ENCODE measurements around the gene APOL2.
A peak's percentile ranks its signal among the peaks of the same experiment; 100 is the strongest.
"Not testable (repeated sequence)": the region's sequence is repeated elsewhere in the genome, so short reads cannot be mapped to it uniquely, and the experiment has no call there.

Gene APOL2

DNA sequence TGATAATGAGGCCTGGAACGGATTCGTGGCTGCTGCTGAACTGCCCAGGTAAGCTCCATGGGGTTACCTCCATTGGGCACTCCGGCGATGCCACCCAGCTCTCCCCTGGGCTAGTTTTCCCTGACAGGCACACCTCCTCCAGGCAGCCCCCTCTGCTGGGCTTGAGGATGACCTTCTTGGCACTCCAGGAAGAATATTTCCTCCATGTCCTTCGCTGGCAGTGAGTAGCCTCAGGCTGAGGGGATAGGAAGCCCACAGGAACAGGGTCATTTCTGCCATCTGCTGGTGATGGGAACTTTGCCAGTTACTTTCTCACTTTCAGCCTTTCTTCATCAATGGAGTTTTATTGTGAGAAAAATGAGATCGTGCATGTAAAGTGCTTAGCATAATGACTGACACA lies 22.3 kb upstream of the APOL2 start:
- not testable (repeated sequence) for DNase-seq

GRCh38 chr22:36259615-36260300 lies 20.4 kb upstream of the APOL2 start:
- no peak for DNase-seq

GRCh38 chr22:36258701-36259614 lies 19.6 kb upstream of the APOL2 start:
- no peak for DNase-seq

GRCh38 chr22:36257948-36258670 lies 18.8 kb upstream of the APOL2 start:
- DNase-seq = no peak

DNA sequence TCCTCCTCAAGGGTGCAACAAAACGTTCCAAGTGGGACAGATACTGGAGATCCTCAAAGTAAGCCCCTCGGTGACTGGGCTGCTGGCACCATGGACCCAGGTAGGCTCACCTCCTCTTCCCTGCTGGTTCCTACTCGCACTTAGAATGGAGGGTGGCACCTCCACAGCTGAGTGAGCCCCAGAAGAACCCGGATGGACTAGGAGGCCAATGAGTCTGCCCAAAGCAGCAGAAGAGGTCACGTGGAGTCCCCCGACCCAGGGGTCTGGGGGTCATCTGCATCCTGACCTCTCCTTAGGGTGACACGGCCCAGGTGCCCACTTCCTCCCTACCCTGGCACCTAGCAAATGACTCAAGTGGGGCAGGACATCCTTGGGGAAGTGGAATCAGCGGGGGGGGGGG lies 18.0 kb upstream of the APOL2 start:
- no peak for DNase-seq

DNA sequence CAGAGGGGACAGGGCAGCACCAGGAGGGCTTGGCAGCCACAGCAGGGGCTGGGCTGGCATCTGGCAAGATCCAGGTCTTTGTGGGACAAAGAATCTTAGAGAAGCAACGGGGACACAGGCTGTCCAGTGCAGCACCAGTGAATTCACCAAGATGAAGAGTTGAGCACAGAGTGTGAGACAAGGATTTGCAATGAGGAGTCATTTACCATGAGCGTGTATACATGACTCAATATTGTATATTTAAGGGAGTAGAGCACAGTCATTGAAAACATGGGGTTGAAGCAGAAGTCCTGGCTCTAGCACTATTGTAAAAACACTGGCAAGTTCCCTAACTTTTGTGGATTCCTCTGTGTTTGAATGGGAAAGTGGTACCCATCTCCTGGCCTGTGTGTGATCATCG lies 17.2 kb upstream of the APOL2 start:
- DNase-seq = no peak

- not testable (repeated sequence) for DNase-seq
These were observed 16.2 kb upstream of the APOL2 start for GRCh38 chr22:36255572-36255971.

GRCh38 chr22:36253523-36254490 lies 14.5 kb upstream of the APOL2 start:
- peak; percentile 62 for DNase-seq

DNA sequence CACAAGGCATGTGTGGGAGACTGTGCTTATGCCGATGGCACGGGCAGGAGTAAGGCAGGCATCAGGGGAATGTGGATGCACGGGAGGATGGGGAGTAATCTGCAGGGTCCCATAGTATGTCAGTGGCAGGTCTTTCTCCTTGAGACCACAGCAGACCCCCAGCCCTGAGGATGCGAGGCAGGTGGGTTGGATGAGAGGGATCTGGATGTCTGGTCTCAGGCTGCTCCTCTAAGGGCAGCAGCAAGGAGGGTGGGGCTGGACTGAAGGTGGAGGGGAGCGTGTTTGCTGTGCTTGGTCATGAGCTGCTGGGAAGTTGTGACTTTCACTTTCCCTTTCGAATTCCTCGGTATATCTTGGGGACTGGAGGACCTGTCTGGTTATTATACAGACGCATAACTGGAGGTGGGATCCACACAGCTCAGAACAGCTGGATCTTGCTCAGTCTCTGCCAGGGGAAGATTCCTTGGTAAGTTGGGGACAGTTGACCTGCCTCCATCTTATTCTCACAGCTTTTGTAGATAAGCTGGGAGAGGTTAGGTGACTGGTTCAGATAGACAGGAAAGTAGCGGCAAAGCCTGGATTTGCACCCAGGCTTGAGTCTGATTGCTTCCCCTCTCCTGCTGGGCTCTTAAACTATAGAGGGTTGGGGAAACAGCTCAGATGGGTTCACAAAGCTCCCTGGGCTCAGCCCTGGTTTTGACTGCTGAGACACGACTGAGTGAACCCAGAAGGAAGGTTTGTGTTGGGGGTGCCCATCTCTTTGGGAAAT lies 13.6 kb upstream of the APOL2 start, which contains the start of gene APOL1:
Gene APOL1 (plus strand): TSS at position 380 of the 769 bp plus-strand sequence. CDS start 1,823 bp downstream, outside the sequence.
- peak; percentile 62 for DNase-seq

DNA sequence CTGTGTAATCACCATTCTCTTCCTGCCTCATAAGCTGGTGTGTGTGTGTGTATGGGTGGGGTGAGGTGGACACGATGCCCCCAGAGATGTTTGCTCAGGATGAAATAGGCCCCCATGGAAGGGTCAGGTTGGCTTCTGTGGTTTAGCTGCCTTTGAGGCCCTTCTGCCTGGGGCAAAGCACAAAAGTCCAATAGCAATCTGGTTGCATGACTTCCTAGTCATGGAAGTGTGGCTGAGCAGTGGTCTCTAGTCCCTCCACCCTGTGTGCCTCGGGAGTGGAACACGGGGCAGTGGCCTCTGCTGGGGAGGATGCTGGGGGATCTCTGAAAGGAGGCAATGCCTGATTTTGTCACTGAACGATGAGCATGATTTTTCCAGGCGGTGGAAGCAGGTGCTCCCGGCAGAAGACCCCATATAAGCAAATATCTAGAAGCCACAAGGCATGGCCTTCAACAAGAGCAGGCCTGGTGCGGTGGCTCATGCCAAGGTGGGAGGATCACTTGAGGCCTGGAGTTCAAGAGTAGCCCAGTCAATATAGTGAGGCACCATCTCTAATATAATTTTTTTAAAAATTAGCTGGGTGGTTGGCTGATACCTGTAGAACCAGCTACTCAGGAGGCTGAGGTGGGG lies 12.8 kb upstream of the APOL2 start:
- DNase-seq = not testable (repeated sequence)

GRCh38 chr22:36250292-36250960 lies 11.1 kb upstream of the APOL2 start:
- DNase-seq = not testable (repeated sequence)

GRCh38 chr22:36249160-36249559 lies 9.8 kb upstream of the APOL2 start:
- DNase-seq = no peak

DNA sequence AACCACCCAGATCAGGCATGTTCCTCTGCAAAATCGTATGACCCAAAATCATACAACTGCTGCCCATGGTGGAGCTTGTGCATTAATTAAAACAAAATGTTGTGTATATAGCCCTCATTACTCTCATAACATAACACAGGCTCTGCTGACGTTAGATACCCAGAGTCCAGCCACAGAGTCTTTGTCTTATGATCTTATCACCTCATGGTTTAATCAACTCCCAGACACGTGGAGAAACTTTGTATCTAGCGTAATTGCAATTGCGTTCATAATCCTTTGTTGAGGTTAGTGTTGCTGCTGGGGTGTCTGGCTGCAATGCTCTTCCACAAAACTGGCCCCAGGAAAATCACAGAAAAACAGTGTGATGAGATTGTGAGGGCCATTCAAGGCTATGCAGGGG lies 8.6 kb upstream of the APOL2 start:
- DNase-seq = no peak

DNA sequence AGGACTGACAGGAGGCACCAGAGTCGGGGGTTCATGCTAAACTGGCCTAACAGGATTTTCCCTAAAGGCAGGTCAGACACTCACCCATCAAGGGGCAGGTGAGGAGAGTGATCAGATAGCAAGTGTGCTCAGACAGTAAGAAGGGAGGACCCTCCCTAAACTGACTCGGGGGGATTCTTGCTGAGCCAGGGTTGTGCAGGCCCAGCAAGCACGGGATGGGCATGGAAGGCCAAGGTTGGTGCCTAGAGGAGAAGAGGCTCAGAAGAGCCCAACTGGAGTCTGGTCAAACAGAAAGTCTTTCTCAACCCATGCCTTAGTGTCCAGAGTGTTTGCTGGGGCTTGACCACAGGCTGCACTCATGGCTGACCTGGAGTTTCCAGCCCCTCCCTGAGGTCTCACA lies 7.4 kb upstream of the APOL2 start:
- no peak for DNase-seq

DNA sequence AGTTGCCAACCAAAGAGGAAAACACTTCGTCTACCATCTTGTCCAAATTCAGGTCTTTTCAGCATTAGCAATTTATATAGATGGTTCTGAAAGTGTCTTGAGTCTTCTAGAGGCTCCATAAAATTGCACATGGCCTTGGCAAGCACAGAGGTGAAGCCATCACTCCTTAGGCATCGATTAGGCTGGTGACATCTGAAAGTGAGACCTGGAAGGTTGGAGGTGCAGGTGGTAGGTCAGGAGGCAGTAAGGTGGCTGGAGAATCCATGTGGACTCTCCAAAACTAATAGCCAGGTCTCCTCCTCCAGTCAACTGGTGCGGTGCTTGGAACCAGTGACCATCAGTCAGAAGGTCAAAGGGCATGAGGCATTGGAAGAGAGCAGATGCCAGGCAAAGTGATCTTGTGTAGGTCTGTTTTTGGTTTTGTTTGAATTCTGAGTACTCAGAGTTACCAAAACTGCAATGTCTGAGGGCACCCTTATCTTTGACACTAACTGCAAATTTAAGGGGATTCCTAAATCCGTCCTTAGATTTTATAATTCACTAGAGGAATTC lies 6.6 kb upstream of the APOL2 start:
- DNase-seq = no peak

GRCh38 chr22:36244522-36245391 lies 5.4 kb upstream of the APOL2 start:
- DNase-seq = no peak

GRCh38 chr22:36243986-36244385 lies 4.7 kb upstream of the APOL2 start:
- no peak for DNase-seq

DNA sequence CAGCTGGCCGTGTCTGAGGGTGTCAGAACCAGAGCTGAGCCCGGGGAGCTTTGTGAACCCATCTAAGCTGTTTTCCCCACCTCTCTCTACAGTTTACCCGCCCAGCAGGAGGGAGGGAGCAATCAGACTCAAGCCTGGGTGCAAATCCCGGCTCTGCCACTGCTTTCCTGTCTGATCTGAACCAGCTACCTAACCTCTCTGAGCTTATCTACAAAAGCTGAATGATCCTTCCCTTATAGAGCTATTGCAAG lies 252 bp downstream of the APOL2 start:
- DNase-seq = no peak

Data from stimulated activated CD4-positive, alpha-beta T cell treated with anti-CD3 and anti-CD28 coated beads, Interleukin-4, amount 100 ng/mL, for 24 hours (primary cell).